Natural killer cell (primary cell): ENCODE data around the gene R3HDM2. TPM values are rescaled to one million over a fixed set of nuclear protein-coding genes. Genes with fewer than 3 reads are reported as not detected.
A peak's percentile ranks its signal among the peaks of the same experiment; 100 is the strongest.

Experiments used
- ATAC-seq, 3 donors: fragments of 150-1000 bp in 2 of 3; fragments of 200-7000 bp in 1 of 3; cut with Tn5 transposase; 1 replicate in 1 of 3; 2 replicates in 2 of 3; pipeline ENCODE4 v1.10.0; 2021; ENCODE audit warnings: mild to moderate bottlenecking in 2 of 3, moderate library complexity in 2 of 3
- DNase-seq, 2 donors: peaks; one replicate each; pipeline versions ENCODE4 v3.0.0 to v3.0.0-alpha.2; 2013 to 2021; ENCODE audit warnings: mixed read lengths in 1 of 2
- H3K27ac ChIP-seq: one replicate; pipeline ENCODE4 v1.5.1; 2013; ENCODE audit warnings: mild to moderate bottlenecking, low read length
- H3K27me3 ChIP-seq: one replicate; pipeline ENCODE4 v1.6.1; 2013; ENCODE audit warnings: low read length; ENCODE audit not compliant: control insufficient read depth, insufficient read depth
- H3K36me3 ChIP-seq: one replicate; pipeline ENCODE4 v1.6.1; 2013; ENCODE audit warnings: low read length; ENCODE audit not compliant: control insufficient read depth, insufficient read depth
- H3K4me1 ChIP-seq: one replicate; pipeline ENCODE4 v1.6.1; 2013; ENCODE audit warnings: low read length; ENCODE audit not compliant: control insufficient read depth, insufficient read depth
- H3K4me3 ChIP-seq: one replicate; pipeline ENCODE4 v1.5.1; 2013; ENCODE audit warnings: low read length
- H3K9me3 ChIP-seq: one replicate; pipeline ENCODE4 v1.6.1; 2013; ENCODE audit warnings: low read length; ENCODE audit not compliant: control insufficient read depth, insufficient read depth
- H3K27ac Mint-ChIP-seq, 2 donors: one replicate each; pipeline ENCODE4 v1.8.0; 2022; ENCODE audit warnings: mild to moderate bottlenecking in 2 of 2, mixed read lengths in 2 of 2, moderate library complexity in 1 of 2
- H3K27me3 Mint-ChIP-seq, 2 donors: one replicate each; pipeline ENCODE4 v1.8.0; 2022; ENCODE audit warnings: low read depth in 2 of 2, mixed read lengths in 2 of 2
- H3K36me3 Mint-ChIP-seq: one replicate; pipeline ENCODE4 v1.8.0; 2022; ENCODE audit warnings: mixed read lengths
- H3K4me1 Mint-ChIP-seq, 2 donors: one replicate each; pipeline ENCODE4 v1.8.0; 2022; ENCODE audit warnings: mixed read lengths in 2 of 2
- H3K4me3 Mint-ChIP-seq: one replicate; pipeline ENCODE4 v1.8.0; 2022; ENCODE audit warnings: mild to moderate bottlenecking, moderate library complexity, mixed read lengths
- H3K9me3 Mint-ChIP-seq, 2 donors: one replicate each; pipeline ENCODE4 v1.8.0; 2022; ENCODE audit warnings: mixed read lengths in 2 of 2
- CTCF ChIP-seq: fragments of 200-600 bp; IDR thresholded peaks from one replicate; pipeline ENCODE4 v1.8.0; 2022; ENCODE audit warnings: antibody characterized with exemption
- WGBS: methylation state at CpG from one replicate; pipeline ENCODE4 v1.1.7; 2013; ENCODE audit warnings: missing lambda C conversion rate; ENCODE audit not compliant: insufficient coverage; 5-methylcytosine and 5-hydroxymethylcytosine counted together
- intact Hi-C: fragments of 100-400 bp; cut with micrococcal nuclease; formaldehyde crosslinking; loops from one replicate; pipeline ENCODE4 v1.14.2; 2022
- total RNA-seq, 4 donors: library from RNA; stranded (reverse); fragments of 120-200 nt in 1 of 4; gene quantifications; one replicate each; pipeline versions ENCODE4 v1.2.3 to v1.2.4, GENCODE V29; 2013 to 2022

The R3HDM2 gene
- total RNA-seq, 3 donors from 2014 or later (not counting 1 experiment from before 2014, with no cell fraction given), result 110 to 124 (median 123) TPM

- Histone ChIP-seq H3K4me3 (no peak overlapping the region), H3K27me3 (peaks cover 64% of the 10 kb centered on the region), H3K9me3 (no peaks in the 10 kb centered on the region), H3K4me1 (peaks cover 78% of the 10 kb centered on the region), H3K36me3 (peaks cover 24% of the 10 kb centered on the region), H3K27ac (no peak overlapping the region)
- Mint-ChIP-seq H3K27me3 (peaks cover 52 to 58% of the 10 kb centered on the region in 2 donors), H3K4me1 (peaks cover 36 to 60% of the 10 kb centered on the region in 2 donors), H3K9me3 (no peaks in the 10 kb centered on the region), H3K27ac (peak overlapping the region; percentile 32 to 48), H3K4me3 (peak overlapping the region; percentile 77), H3K36me3 (peaks cover 9% of the 10 kb centered on the region)
- intact Hi-C loops, result no loop called here
- DNase-seq, result peak in 1 of 2 donors; percentile 44
- no peak for TF ChIP-seq CTCF
- WGBS, result 35% methylated on average over 8 of the region's 9 CpGs
- no peak for ATAC-seq
Measured at GRCh38 chr12:57236925-57237595, 193.8 kb downstream of the R3HDM2 start.

- Mint-ChIP-seq H3K27ac (no peak overlapping the region), H3K9me3 (no peaks in the 10 kb centered on the region), H3K27me3 (peaks cover 45 to 51% of the 10 kb centered on the region in 2 donors), H3K4me3 (no peak overlapping the region), H3K36me3 (peaks cover 9% of the 10 kb centered on the region), H3K4me1 (peaks cover 33 to 53% of the 10 kb centered on the region in 2 donors)
- Histone ChIP-seq H3K4me1 (peaks cover 71% of the 10 kb centered on the region), H3K27ac (no peak overlapping the region), H3K27me3 (peaks cover 58% of the 10 kb centered on the region), H3K36me3 (peaks cover 30% of the 10 kb centered on the region), H3K4me3 (no peak overlapping the region), H3K9me3 (no peaks in the 10 kb centered on the region)
- TF ChIP-seq CTCF, result no peak
- WGBS, result 14% methylated on average over 40 of the region's 40 CpGs
- DNase-seq (no peak), ATAC-seq (no peak)
- intact Hi-C loops, result no loop called here
Measured at GRCh38 chr12:57236201-57236924, 194.5 kb downstream of the R3HDM2 start.

GRCh38 chr12:57235728-57236131 lies 195.1 kb downstream of the R3HDM2 start:
- ATAC-seq (no peak), DNase-seq (no peak)
- Mint-ChIP-seq H3K36me3 (peaks cover 9% of the 10 kb centered on the region), H3K4me1 (peaks cover 30 to 49% of the 10 kb centered on the region in 2 donors), H3K27me3 (peaks cover 39 to 45% of the 10 kb centered on the region in 2 donors), H3K4me3 (no peak overlapping the region), H3K9me3 (no peaks in the 10 kb centered on the region), H3K27ac (no peak overlapping the region)
- Histone ChIP-seq H3K27me3 (peaks cover 51% of the 10 kb centered on the region), H3K27ac (peak overlapping the region; percentile 35), H3K9me3 (no peaks in the 10 kb centered on the region), H3K4me1 (peaks cover 70% of the 10 kb centered on the region), H3K4me3 (no peak overlapping the region), H3K36me3 (peaks cover 31% of the 10 kb centered on the region)
- intact Hi-C loops, result no loop called here
- TF ChIP-seq CTCF, result no peak
- WGBS, result 62% methylated on average over 8 of the region's 8 CpGs
